ENCODE measurements around the gene DHRS3. TPM values are rescaled to one million over a fixed set of nuclear protein-coding genes. Genes with fewer than 3 reads are reported as not detected.
"Not testable (repeated sequence)": the region's sequence is repeated elsewhere in the genome, so short reads cannot be mapped to it uniquely, and the experiment has no call there.

DHRS3 gene
- total RNA-seq, 1 donor = 161 TPM

DNA sequence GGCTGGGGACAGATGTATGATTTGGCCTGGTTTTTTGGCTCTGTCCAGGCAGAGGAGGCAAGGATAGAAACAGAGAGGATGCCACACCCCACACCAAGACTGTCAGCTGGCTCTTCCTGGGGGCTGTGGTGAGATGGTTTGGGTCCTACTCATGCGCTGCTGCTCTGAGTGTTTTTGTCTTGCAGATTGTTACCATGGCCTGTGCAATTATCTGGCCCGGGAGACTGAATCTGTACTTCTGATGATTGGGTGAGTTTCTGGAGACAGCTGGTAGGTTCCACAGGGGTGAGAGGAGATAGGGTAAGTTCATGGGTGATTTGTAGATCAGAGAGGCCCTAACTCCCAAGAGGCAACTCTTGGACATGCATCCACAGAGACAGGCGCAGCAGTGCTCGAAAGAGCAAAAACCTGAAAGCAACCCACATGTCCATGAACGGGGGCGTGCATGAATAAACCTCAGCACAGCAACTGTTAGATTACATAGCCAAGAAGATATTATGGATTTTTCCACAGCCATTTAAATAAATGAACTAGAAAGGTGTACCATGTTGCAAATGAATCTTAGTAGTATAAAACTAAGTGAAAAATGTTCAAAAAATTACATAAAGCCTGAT is 43.7 kb upstream of the DHRS3 start:
- no peak for DNase-seq (ENCODE audit: insufficient read length, low spot score, missing footprints)
- H3K79me2 ChIP-seq (ENCODE audit: insufficient read depth, low read length) = no peaks in the 10 kb centered on the region
- H2AFZ ChIP-seq (ENCODE audit: low read length) = no peak overlapping the region
- TF ChIP-seq, protein P1, sequence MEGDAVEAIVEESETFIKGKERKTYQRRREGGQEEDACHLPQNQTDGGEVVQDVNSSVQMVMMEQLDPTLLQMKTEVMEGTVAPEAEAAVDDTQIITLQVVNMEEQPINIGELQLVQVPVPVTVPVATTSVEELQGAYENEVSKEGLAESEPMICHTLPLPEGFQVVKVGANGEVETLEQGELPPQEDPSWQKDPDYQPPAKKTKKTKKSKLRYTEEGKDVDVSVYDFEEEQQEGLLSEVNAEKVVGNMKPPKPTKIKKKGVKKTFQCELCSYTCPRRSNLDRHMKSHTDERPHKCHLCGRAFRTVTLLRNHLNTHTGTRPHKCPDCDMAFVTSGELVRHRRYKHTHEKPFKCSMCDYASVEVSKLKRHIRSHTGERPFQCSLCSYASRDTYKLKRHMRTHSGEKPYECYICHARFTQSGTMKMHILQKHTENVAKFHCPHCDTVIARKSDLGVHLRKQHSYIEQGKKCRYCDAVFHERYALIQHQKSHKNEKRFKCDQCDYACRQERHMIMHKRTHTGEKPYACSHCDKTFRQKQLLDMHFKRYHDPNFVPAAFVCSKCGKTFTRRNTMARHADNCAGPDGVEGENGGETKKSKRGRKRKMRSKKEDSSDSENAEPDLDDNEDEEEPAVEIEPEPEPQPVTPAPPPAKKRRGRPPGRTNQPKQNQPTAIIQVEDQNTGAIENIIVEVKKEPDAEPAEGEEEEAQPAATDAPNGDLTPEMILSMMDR (IDR thresholded peaks at IDR 0.05; ENCODE audit: extremely low read depth, low read depth, low read length) = no peak
- H3K9me3 ChIP-seq (ENCODE audit: low read depth, low read length) = peaks cover 4% of the 10 kb centered on the region
- no peak overlapping the region for H3K4me3 ChIP-seq (ENCODE audit: insufficient read depth, low read length)
- H4K20me1 ChIP-seq (ENCODE audit: insufficient read depth, low read length) = no peaks in the 10 kb centered on the region
- no peaks in the 10 kb centered on the region for H3K36me3 ChIP-seq (ENCODE audit: insufficient read depth, low read length)
- no peak overlapping the region for H3K4me2 ChIP-seq (ENCODE audit: insufficient read depth, low read length)
- peaks cover 3% of the 10 kb centered on the region for H3K4me1 ChIP-seq (ENCODE audit: insufficient read depth, low read length)
- H3K27ac ChIP-seq (ENCODE audit: low read depth, low read length) = no peak overlapping the region
- no peaks in the 10 kb centered on the region for H3K27me3 ChIP-seq (ENCODE audit: insufficient read depth, low read length)

DNA sequence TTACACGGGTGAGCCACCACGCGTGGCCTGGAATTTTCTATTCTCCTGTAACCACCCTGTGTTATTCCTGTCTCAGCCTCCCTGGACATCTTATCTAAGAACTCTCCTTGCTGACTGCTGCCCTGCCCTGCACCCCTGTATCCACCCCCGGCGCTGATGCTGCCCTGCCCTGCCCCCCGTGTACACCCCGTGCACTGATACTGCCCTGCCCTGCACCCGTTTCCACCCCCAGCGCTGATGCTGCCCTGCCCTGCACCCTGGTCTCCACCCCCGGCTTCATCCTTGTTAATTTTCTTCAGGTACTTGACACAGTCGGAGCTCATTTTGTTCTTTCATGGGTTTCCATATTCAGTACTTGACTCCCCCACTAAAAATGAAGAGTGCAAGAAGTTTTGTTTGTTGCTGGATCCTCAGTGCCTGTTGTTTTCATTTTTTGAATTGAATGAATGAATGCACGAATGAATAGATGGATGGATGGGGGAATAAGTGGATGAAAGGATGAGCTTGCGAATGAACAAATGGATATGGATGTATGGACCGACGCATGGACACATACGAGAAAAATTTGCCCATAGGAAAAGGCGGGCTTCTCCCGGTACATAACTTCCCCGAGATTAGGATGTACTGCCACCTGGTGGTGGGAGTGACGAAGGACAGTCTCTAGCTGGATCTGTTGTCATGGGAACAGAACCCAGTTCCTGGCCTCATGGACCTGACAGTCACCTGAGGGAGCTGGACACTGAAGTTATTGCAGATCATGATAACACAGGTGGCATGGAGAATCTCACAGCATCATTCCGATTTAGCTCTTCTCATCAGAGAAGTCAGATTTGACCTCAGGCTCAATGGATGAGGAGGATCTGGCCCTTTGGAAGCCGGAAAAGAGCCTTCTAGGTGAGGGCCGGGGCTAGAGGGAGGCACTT is 40.8 kb upstream of the DHRS3 start:
- H3K9me3 ChIP-seq (ENCODE audit: low read depth, low read length) = peaks cover 4% of the 10 kb centered on the region
- TF ChIP-seq, protein P1 (IDR thresholded peaks at IDR 0.05; ENCODE audit: extremely low read depth, low read depth, low read length) = peak; percentile 98
- H3K4me1 ChIP-seq (ENCODE audit: insufficient read depth, low read length) = no peaks in the 10 kb centered on the region
- no peaks in the 10 kb centered on the region for H3K79me2 ChIP-seq (ENCODE audit: insufficient read depth, low read length)
- no peak overlapping the region for H3K27ac ChIP-seq (ENCODE audit: low read depth, low read length)
- H3K36me3 ChIP-seq (ENCODE audit: insufficient read depth, low read length) = no peaks in the 10 kb centered on the region
- H3K27me3 ChIP-seq (ENCODE audit: insufficient read depth, low read length) = no peaks in the 10 kb centered on the region
- no peak overlapping the region for H3K4me3 ChIP-seq (ENCODE audit: insufficient read depth, low read length)
- peak overlapping the region; percentile 45 for H2AFZ ChIP-seq (ENCODE audit: low read length)
- DNase-seq (ENCODE audit: insufficient read length, low spot score, missing footprints) = peak; percentile 98
- H3K4me2 ChIP-seq (ENCODE audit: insufficient read depth, low read length) = peak overlapping the region; percentile 78
- no peaks in the 10 kb centered on the region for H4K20me1 ChIP-seq (ENCODE audit: insufficient read depth, low read length)

DNA sequence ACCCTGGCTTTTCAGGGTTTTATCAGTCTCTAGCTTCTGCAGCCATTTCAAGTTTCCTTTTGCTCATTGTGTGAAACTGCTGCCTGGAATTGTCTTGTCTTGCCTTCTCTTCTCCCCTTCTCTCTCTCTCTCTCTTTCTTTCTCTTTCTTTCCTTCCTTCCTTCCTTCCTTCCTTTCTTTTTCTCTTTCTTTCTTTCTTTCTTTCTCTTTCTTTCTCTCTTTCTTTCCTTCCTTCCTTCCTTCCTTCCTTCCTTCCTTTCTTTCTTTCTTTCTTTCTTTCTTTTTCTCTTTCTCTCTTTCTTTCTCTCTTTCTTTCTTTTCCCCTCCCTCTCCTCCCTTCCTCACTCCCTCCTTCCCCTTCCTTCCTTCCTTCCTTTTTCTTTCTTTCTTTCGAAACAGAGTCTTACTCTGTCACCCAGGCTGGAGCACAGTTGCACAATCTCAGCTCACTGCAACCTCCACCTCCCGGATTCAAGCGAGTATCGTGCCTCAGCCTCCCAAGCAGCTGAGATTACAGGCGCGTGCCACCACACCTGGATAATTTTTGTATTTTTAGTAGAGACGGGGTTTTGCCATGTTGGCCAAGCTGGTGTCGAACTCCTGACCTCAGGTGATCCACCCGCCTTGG is 40.0 kb upstream of the DHRS3 start:
- not testable (repeated sequence) for H3K4me2 ChIP-seq (ENCODE audit: insufficient read depth, low read length); H3K79me2 ChIP-seq (ENCODE audit: insufficient read depth, low read length); H3K4me1 ChIP-seq (ENCODE audit: insufficient read depth, low read length); H3K9me3 ChIP-seq (ENCODE audit: low read depth, low read length); H3K27ac ChIP-seq (ENCODE audit: low read depth, low read length); H4K20me1 ChIP-seq (ENCODE audit: insufficient read depth, low read length); H2AFZ ChIP-seq (ENCODE audit: low read length); H3K27me3 ChIP-seq (ENCODE audit: insufficient read depth, low read length); H3K36me3 ChIP-seq (ENCODE audit: insufficient read depth, low read length); DNase-seq (ENCODE audit: insufficient read length, low spot score, missing footprints); H3K4me3 ChIP-seq (ENCODE audit: insufficient read depth, low read length)

DNA sequence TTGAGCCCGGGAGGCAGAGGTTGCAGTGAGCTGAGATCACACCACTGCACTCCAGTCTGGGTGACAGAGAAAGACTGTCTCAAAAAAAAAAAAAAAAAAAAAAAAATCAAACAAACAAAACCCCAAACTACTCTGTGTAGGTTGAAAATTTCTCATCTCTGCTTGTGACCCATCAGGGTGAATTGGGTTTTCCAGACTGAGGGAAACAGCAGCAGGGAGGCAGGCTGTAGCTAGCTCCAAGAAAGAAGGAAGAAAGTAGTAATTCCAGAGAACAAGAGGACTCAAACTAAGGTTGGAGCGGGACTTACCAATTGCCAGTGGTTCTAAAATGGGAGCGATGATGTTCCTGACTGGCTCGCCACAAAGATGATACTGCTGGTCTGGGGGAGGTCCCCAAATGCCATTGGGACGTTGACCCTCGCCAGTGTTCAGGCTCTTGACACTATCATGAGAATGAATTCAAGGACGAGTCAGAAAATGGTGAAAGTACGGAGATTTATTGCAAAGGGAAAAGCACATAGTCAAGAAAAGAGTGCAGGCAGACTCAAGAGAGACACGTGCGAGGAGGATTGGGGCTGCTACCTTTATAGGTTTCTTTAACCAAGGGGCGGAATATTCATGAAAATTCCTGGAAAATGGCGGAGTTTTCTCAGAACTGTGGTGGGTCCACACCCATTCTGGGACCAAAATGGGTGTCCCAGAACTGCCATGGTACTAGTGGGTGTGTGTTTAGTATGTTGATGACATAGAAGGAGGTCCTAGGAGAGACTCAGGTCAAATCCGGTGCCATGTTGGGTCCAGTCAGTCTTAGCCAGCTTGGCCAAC is 39.3 kb upstream of the DHRS3 start:
- Histone ChIP-seq H3K27me3 (ENCODE audit: insufficient read depth, low read length) (no peaks in the 10 kb centered on the region), H3K4me1 (ENCODE audit: insufficient read depth, low read length) (no peaks in the 10 kb centered on the region), H4K20me1 (ENCODE audit: insufficient read depth, low read length) (no peaks in the 10 kb centered on the region), H3K9me3 (ENCODE audit: low read depth, low read length) (no peaks in the 10 kb centered on the region), H3K79me2 (ENCODE audit: insufficient read depth, low read length) (no peaks in the 10 kb centered on the region), H3K4me2 (ENCODE audit: insufficient read depth, low read length) (no peak overlapping the region), H3K36me3 (ENCODE audit: insufficient read depth, low read length) (no peaks in the 10 kb centered on the region), H2AFZ (ENCODE audit: low read length) (no peak overlapping the region), H3K4me3 (ENCODE audit: insufficient read depth, low read length) (no peak overlapping the region), H3K27ac (ENCODE audit: low read depth, low read length) (no peak overlapping the region)
- TF ChIP-seq, protein P1 (IDR thresholded peaks at IDR 0.05; ENCODE audit: extremely low read depth, low read depth, low read length) = no peak
- no peak for DNase-seq (ENCODE audit: insufficient read length, low spot score, missing footprints)

Measured in osteoblast (primary cell).